ENCODE results near the gene MEX3A.

- TF ChIP-seq CTCF (IDR thresholded peaks at IDR 0.05) (peak; percentile 79), EZH2 (IDR thresholded peaks at IDR 0.05) (no peak)
Observed at GRCh38 chr1:156025876-156026275, 56.4 kb downstream of the MEX3A start.
